A549 treated with DMSO at 1 μM for 4 hours (cell line): ENCODE results near the gene TMEM179B. TPM values are rescaled to one million over a fixed set of nuclear protein-coding genes. Genes with fewer than 3 reads are reported as not detected.

Experiments
- total RNA-seq: library from RNA; stranded (reverse); fragments of 200-300 nt; extraction: Qiagen RNA extraction; gene quantifications from 5 replicates; pipeline ENCODE4 v1.2.3, GENCODE V29; 2022; ENCODE audit warnings: low read depth

TMEM179B gene
- total RNA-seq = 66.9 to 93.0 TPM (median 81.2 TPM) in 5 replicates

GRCh38 chr11:62787005-62787759 is at the start of gene TMEM179B:
Gene TMEM179B, plus strand, starts transcription at chr11:62787402. Its CDS starts 30 bp downstream, at chr11:62787432.

GRCh38 chr11:62753736-62754603 is 33.2 kb upstream of the TMEM179B start, which contains the start of gene ZBTB3:
Gene ZBTB3, minus strand, starts transcription at chr11:62754160. Its CDS starts 496 bp downstream, at chr11:62753664.

GRCh38 chr11:62771144-62772021 is 15.8 kb upstream of the TMEM179B start, which contains the start of gene TAF6L:
Gene TAF6L, plus strand, starts transcription at chr11:62771396. Its CDS starts 4,388 bp downstream, at chr11:62775784.

GRCh38 chr11:62791501-62792201 is 4.4 kb downstream of the TMEM179B start, which contains the start of gene TMEM223:
Gene TMEM223, minus strand, starts transcription at chr11:62792006. Its CDS starts 12 bp downstream, at chr11:62791994.

GRCh38 chr11:62805076-62805892 is 18.1 kb downstream of the TMEM179B start, which contains the start of gene NXF1:
Gene NXF1, minus strand, starts transcription at chr11:62805440. Its CDS starts 84 bp downstream, at chr11:62805356.

GRCh38 chr11:62831520-62832335 is 44.5 kb downstream of the TMEM179B start, which contains the start of gene STX5:
Gene STX5, minus strand, starts transcription at chr11:62832051. Its CDS starts 808 bp downstream, at chr11:62831243.

GRCh38 chr11:62832336-62833234 is 45.4 kb downstream of the TMEM179B start, which contains the start of gene TEX54:
Gene TEX54, minus strand, starts transcription at chr11:62832841.

GRCh38 chr11:62839050-62839945 is 52.1 kb downstream of the TMEM179B start, which contains the start of gene WDR74:
Gene WDR74, minus strand, starts transcription at chr11:62839590. Its CDS starts 20 bp downstream, at chr11:62839570.

Other genes starting within 250 kb of the TMEM179B start
- gene AHNAK, start 240.6 kb upstream of the TMEM179B start, total RNA-seq = 167 to 211 TPM (median 191 TPM) in 5 replicates
- 1,927 to 2,090 TPM (median 2,005 TPM) in 5 replicates for gene EEF1G, start 213.5 kb upstream of the TMEM179B start, total RNA-seq
- gene TUT1, start 195.9 kb upstream of the TMEM179B start, total RNA-seq = 11.7 to 16.4 TPM (median 14.8 TPM) in 5 replicates
- gene MTA2, start 185.5 kb upstream of the TMEM179B start, total RNA-seq = 87.0 to 95.9 TPM (median 89.9 TPM) in 5 replicates
- 17.4 to 24.3 TPM (median 23.3 TPM) in 5 replicates for gene EML3, start 174.6 kb upstream of the TMEM179B start, total RNA-seq
- gene ROM1, start 174.1 kb upstream of the TMEM179B start, total RNA-seq = 4.0 to 5.3 TPM (median 4.4 TPM) in 5 replicates
- 46.5 to 57.3 TPM (median 51.6 TPM) in 5 replicates for gene B3GAT3, start 165.4 kb upstream of the TMEM179B start, total RNA-seq
- 260 to 286 TPM (median 272 TPM) in 5 replicates for gene GANAB, start 140.8 kb upstream of the TMEM179B start, total RNA-seq
- 18.1 to 23.5 TPM (median 21.1 TPM) in 5 replicates for gene INTS5, start 134.1 kb upstream of the TMEM179B start, total RNA-seq
- 134 to 147 TPM (median 144 TPM) in 5 replicates for gene C11orf98, start 122.2 kb upstream of the TMEM179B start, total RNA-seq
- gene CSKMT, start 122.1 kb upstream of the TMEM179B start, total RNA-seq = 12.2 to 16.7 TPM (median 15.5 TPM) in 5 replicates
- 25.7 to 36.5 TPM (median 31.8 TPM) in 5 replicates for gene UQCC3, start 115.7 kb upstream of the TMEM179B start, total RNA-seq
- gene LBHD1, start 115.1 kb upstream of the TMEM179B start, total RNA-seq = 4.4 to 6.6 TPM (median 5.4 TPM) in 5 replicates
- gene UBXN1, start 108.3 kb upstream of the TMEM179B start, total RNA-seq = 103 to 124 TPM (median 116 TPM) in 5 replicates
- gene LRRN4CL, start 97.9 kb upstream of the TMEM179B start, total RNA-seq = 0.03 to 0.15 TPM (median 0.12 TPM) in 3 of 5 replicates, not detected in the others
- 59.2 to 86.7 TPM (median 72.8 TPM) in 5 replicates for gene BSCL2, start 80.0 kb upstream of the TMEM179B start, total RNA-seq
- gene GNG3, start 79.7 kb upstream of the TMEM179B start, total RNA-seq = not detected in 5 replicates
- 38.4 to 45.9 TPM (median 43.9 TPM) in 5 replicates for gene HNRNPUL2, start 59.9 kb upstream of the TMEM179B start, total RNA-seq
- gene TTC9C, start 58.9 kb upstream of the TMEM179B start, total RNA-seq = 25.6 to 36.9 TPM (median 35.6 TPM) in 5 replicates
- gene ZBTB3, start 33.2 kb upstream of the TMEM179B start, total RNA-seq = 2.1 to 2.5 TPM (median 2.1 TPM) in 5 replicates
- gene POLR2G, start 25.8 kb upstream of the TMEM179B start, total RNA-seq = 167 to 186 TPM (median 179 TPM) in 5 replicates
- 14.1 to 17.7 TPM (median 15.2 TPM) in 5 replicates for gene TAF6L, start 16.0 kb upstream of the TMEM179B start, total RNA-seq
- 19.0 to 29.4 TPM (median 27.1 TPM) in 5 replicates for gene TMEM223, start 4.6 kb downstream of the TMEM179B start, total RNA-seq
- gene NXF1, start 18.0 kb downstream of the TMEM179B start, total RNA-seq = 44.6 to 59.3 TPM (median 53.9 TPM) in 5 replicates
- gene STX5, start 44.6 kb downstream of the TMEM179B start, total RNA-seq = 20.5 to 28.2 TPM (median 26.0 TPM) in 5 replicates
- not detected in 5 replicates for gene TEX54, start 45.4 kb downstream of the TMEM179B start, total RNA-seq
- 80.1 to 88.6 TPM (median 84.8 TPM) in 5 replicates for gene WDR74, start 52.2 kb downstream of the TMEM179B start, total RNA-seq
- 929 to 1,086 TPM (median 982 TPM) in 5 replicates for gene SLC3A2, start 93.5 kb downstream of the TMEM179B start, total RNA-seq
- 0.03 to 0.11 TPM (median 0.04 TPM) in 3 of 5 replicates, not detected in the others for gene CHRM1, start 134.0 kb downstream of the TMEM179B start, total RNA-seq
- not detected in 5 replicates for gene SLC22A6, start 197.6 kb downstream of the TMEM179B start, total RNA-seq
- gene SLC22A8, start 228.4 kb downstream of the TMEM179B start, total RNA-seq = not detected in 5 replicates